T-cell (primary cell): Measurements from ENCODE around the gene OTUD1. TPM values are rescaled to one million over a fixed set of nuclear protein-coding genes. Genes with fewer than 3 reads are reported as not detected.
A peak's percentile ranks its signal among the peaks of the same experiment; 100 is the strongest.

Experiments
- ATAC-seq, 4 experiments: fragments of 200-7000 bp in 3 of 4; fragments of 150-1000 bp in 1 of 4; cut with Tn5 transposase; replicated peaks in 1 of 4; 1 replicate in 3 of 4; 2 replicates in 1 of 4; pipeline ENCODE4 v1.10.0; 2021; ENCODE audit warnings: moderate library complexity in 3 of 4, mild to moderate bottlenecking in 2 of 4, moderate number of reproducible peaks in 1 of 4
- CTCF ChIA-PET, 2 donors: fragments of 300-600 bp; sonication (Branson Sonifier 250); formaldehyde crosslinking; loops; one replicate each; lab custom pipeline; 2022; ENCODE audit warnings: antibody characterized with exemption in 2 of 2; lab: Charles Lee
- POLR2A ChIA-PET, 2 donors: fragments of 300-600 bp; sonication (Branson Sonifier 250); formaldehyde crosslinking; loops; one replicate each; lab custom pipeline; 2022; ENCODE audit warnings: antibody characterized with exemption in 2 of 2; lab: Charles Lee
- DNase-seq, 35 experiments: peaks; one replicate each; pipeline versions ENCODE4 v3.0.0 to v3.0.0-alpha.2; 2013 to 2023
- H3K27ac ChIP-seq: one replicate; pipeline ENCODE4 v1.5.1; 2013; ENCODE audit warnings: low read length
- H3K27me3 ChIP-seq, 2 experiments: replicated peaks in 1 of 2; 1 replicate in 1 of 2; 2 replicates in 1 of 2; pipeline versions ENCODE4 v1.6.1 to v1.7.0; 2013; ENCODE audit warnings: low read length in 1 of 2, mixed read lengths in 1 of 2; ENCODE audit not compliant: control insufficient read depth in 2 of 2, insufficient read depth in 2 of 2; ENCODE audit errors: extremely low read depth in 1 of 2
- H3K36me3 ChIP-seq, 2 donors: 1 replicate in 1 of 2; 2 replicates in 1 of 2; pipeline versions ENCODE4 v1.6.1 to v1.7.0; 2013; ENCODE audit warnings: low read length in 1 of 2; ENCODE audit not compliant: control insufficient read depth in 2 of 2, insufficient read depth in 1 of 2; ENCODE audit errors: extremely low read depth in 1 of 2
- H3K4me1 ChIP-seq, 2 experiments: 1 replicate in 1 of 2; 2 replicates in 1 of 2; pipeline versions ENCODE4 v1.6.1 to v1.7.0; 2013; ENCODE audit warnings: low read length in 2 of 2, mixed read lengths in 1 of 2; ENCODE audit not compliant: insufficient read depth in 2 of 2, control insufficient read depth in 1 of 2; ENCODE audit errors: extremely low read depth in 1 of 2
- H3K4me3 ChIP-seq, 2 donors: 1 replicate in 1 of 2; 2 replicates in 1 of 2; pipeline versions ENCODE4 v1.5.1 to v1.7.0; 2013; ENCODE audit warnings: mild to moderate bottlenecking in 2 of 2, low read length in 1 of 2, moderate library complexity in 1 of 2; ENCODE audit not compliant: control insufficient read depth in 1 of 2; ENCODE audit errors: extremely low read depth in 1 of 2
- H3K9me3 ChIP-seq: 2 replicates; pipeline ENCODE4 v1.7.0; 2013
- H3K27ac Mint-ChIP-seq, 2 donors: one replicate each; pipeline ENCODE4 v1.8.0; 2020 to 2021; ENCODE audit warnings: mild to moderate bottlenecking in 2 of 2, mixed read lengths in 2 of 2
- H3K27me3 Mint-ChIP-seq, 2 donors: one replicate each; pipeline ENCODE4 v1.8.0; 2021 to 2022; ENCODE audit warnings: mixed read lengths in 2 of 2
- H3K36me3 Mint-ChIP-seq: one replicate; pipeline ENCODE4 v1.8.0; 2021; ENCODE audit warnings: mixed read lengths
- H3K4me1 Mint-ChIP-seq, 3 donors: one replicate each; pipeline ENCODE4 v1.8.0; 2020 to 2022; ENCODE audit warnings: mixed read lengths in 3 of 3, mild to moderate bottlenecking in 1 of 3
- H3K4me3 Mint-ChIP-seq, 3 donors: one replicate each; pipeline ENCODE4 v1.8.0; 2020 to 2022; ENCODE audit warnings: mild to moderate bottlenecking in 3 of 3, mixed read lengths in 3 of 3, moderate library complexity in 3 of 3
- H3K9me3 Mint-ChIP-seq, 3 donors: one replicate each; pipeline ENCODE4 v1.8.0; 2020 to 2022; ENCODE audit warnings: mixed read lengths in 3 of 3
- WGBS: methylation state at CpG from one replicate; pipeline ENCODE4 v1.1.5; 2013; ENCODE audit warnings: missing lambda C conversion rate; ENCODE audit not compliant: insufficient coverage; 5-methylcytosine and 5-hydroxymethylcytosine counted together
- total RNA-seq, 35 experiments: library from RNA in 6 of 35; stranded (reverse) in 6 of 35; fragments of 120-200 nt in 1 of 35; gene quantifications; one replicate each; pipeline versions ENCODE4 v1.2.1 to v1.2.4 and lab custom pipeline; 2013 to 2026

OTUD1 gene
- total RNA-seq, 5 donors from 2014 or later (not counting 1 experiment from before 2014, with no cell fraction given): 23.0 to 55.8 (median 28.5) TPM

DNA sequence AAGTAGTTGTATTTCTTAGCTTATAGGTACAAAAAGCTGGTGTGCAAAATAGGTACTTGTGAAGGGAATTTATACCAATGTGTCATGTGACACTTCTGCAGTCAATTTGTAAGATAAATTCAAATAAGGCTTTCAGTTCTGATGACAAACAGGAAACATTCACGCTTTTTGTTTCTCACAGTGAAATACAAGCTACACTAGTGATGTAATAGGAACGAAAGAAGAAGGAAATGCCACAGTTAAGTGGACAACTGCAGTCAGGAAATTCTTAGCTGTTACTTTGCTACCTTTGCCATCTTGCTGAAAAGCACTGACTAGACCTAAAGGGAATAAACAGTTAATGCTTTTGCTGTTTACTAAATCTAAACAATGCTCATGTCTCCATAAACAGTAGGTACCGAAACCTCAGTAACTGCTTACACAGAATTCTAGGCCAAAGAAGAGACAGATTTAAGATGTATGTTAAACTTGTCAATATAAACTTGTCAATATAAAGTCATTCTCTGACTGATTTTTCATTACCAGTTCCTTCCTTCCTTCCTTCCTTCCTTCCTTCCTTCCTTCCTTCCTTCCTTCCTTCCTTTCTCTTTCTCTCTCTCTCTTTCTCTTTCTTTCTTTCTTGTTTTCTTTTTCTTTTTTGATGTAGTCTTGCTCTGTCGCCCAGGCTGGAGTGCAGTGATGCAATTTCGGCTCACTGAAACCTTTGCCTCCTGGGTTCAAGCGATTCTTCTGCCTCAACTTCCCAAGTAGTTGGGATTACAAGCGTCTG lies 10.1 kb downstream of the OTUD1 start:
- CTCF ChIA-PET: no interaction called here
- Mint-ChIP-seq H3K4me3 (no peak overlapping the region), H3K9me3 (no peaks in the 10 kb centered on the region), H3K27ac (peak overlapping the region; percentile 71 to 86), H3K27me3 (no peaks in the 10 kb centered on the region), H3K4me1 (peaks cover 33 to 42% (median 37%) of the 10 kb centered on the region in 3 donors), H3K36me3 (peaks cover 13% of the 10 kb centered on the region)
- peak in 3 of 4 experiments; percentile 46 to 78 (median 53) for ATAC-seq
- no CpG with 5 or more reads among the region's 7 CpGs for WGBS
- Histone ChIP-seq H3K9me3 (no peaks in the 10 kb centered on the region), H3K4me3 (no peak overlapping the region), H3K27me3 (no peaks in the 10 kb centered on the region), H3K4me1 (peaks cover 5 to 7% of the 10 kb centered on the region in 2 experiments), H3K27ac (peak overlapping the region; percentile 46), H3K36me3 (peaks cover 0 to under 1% of the 10 kb centered on the region in 2 donors)
- DNase-seq: peak in 1 of 35 experiments; percentile 41
- POLR2A ChIA-PET: no interaction called here

DNA sequence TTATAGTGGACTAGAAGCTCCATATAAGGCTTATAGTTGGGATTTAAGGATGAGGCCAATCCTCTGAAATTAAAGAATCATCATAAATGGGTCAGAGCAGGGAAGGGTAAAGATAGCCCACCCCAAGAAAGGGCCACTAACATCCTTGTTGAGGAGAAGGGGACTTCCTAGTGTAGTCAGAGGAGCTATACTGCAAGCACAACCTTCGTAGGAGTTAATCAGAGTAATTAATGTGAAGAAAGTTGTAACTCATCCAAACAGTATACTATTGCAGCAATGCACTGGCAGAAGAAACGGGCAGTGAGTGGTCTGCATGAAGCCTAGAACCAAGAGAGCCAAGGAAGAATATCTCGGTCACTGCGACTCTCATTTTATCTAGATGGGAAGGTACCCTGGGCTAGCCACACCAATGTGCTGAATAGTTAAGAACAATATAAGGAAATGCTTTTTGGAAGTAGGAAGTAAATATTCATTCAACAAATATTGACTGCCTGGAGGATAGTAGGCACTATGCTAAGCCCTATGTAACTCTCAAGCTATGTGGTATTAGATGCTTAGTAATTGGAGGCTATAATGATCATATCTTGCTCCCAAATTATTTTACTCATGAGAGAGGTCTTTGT lies 13.3 kb downstream of the OTUD1 start:
- Histone ChIP-seq H3K27ac (no peak overlapping the region), H3K36me3 (no peaks in the 10 kb centered on the region), H3K27me3 (no peaks in the 10 kb centered on the region), H3K4me3 (no peak overlapping the region), H3K4me1 (peaks cover 5 to 7% of the 10 kb centered on the region in 2 experiments), H3K9me3 (no peaks in the 10 kb centered on the region)
- H3K4me3 Mint-ChIP-seq: no peak overlapping the region
- ChIA-PET CTCF (interaction anchor here in 1 of 2 donors (0.5 kb wide), 1 partner anchor 13 kb away, joined by 3 read pairs; no protein-coding TSS in a partner anchor), POLR2A (interaction anchor here in 1 of 2 donors (0.5 kb wide), 1 partner anchor 66 kb away, joined by 4 read pairs; no protein-coding TSS in a partner anchor)
- H3K9me3 Mint-ChIP-seq: no peaks in the 10 kb centered on the region
- no peak overlapping the region for H3K27ac Mint-ChIP-seq
- ATAC-seq (no peak), DNase-seq (no peak)
- H3K4me1 Mint-ChIP-seq: peaks cover 21 to 27% (median 23%) of the 10 kb centered on the region in 3 donors
- peaks cover 1% of the 10 kb centered on the region for H3K36me3 Mint-ChIP-seq
- H3K27me3 Mint-ChIP-seq: no peaks in the 10 kb centered on the region
- no CpG with 5 or more reads among the region's 4 CpGs for WGBS

DNA sequence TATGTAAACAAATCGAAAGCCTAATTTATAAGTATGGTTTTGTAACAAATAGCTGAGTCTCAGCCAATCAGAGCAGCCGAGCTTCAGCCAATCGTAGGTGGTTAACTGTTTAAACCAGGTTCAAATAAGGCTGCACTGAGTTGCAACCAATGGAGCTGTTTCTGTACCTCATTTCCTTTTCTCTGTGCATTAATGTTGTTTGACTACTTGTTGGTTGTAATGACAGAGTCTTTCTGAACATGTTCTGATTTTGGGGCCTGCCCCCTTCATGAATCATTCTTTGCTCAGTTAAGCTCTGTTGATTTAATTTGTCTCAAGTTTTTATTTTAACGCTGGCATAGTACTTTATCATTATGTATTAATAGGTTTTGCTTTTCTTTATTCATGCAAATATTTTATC lies 14.6 kb downstream of the OTUD1 start:
- no peaks in the 10 kb centered on the region for H3K27me3 Mint-ChIP-seq
- DNase-seq: no peak

DNA sequence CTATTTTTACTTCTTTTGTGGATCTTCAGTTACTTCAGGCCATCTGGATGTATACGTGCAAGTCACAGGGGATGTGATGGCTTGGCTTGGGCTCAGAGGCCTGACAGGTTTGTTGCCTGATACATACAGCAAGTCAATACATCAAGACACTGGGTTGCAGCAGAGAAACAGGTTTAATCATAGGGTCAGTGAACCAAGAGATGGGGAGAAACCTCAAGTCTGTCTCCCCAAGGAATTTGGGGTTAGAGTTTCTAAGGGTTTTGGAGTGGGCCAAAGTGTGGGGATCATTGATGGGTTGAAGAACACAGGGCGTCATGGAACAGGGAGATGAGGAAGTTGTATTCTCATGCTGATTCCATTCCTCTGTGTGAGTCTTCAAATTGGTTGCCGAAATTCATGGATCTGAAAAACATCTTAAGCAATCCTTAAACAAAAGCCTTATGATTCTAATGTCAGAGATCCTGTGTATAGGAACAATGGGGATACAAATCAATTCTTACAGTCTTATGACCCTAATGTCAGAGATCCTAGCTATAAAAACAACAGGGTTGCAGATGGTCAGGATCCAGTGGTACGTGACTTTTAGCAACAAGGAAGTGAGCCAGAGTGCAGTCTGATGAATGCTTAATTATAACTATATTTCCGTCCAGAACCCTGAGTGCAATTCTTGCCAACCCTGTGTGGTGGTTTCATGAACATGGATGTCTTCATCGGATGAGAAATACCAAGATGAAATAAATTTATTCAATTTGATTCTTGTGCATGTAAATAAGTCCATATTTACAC lies 18.9 kb downstream of the OTUD1 start:
- H3K4me1 ChIP-seq: no peaks in the 10 kb centered on the region
- H3K27me3 Mint-ChIP-seq: no peaks in the 10 kb centered on the region
- no peaks in the 10 kb centered on the region for H3K36me3 Mint-ChIP-seq
- peaks cover 3 to 11% (median 10%) of the 10 kb centered on the region in 3 donors for H3K4me1 Mint-ChIP-seq
- 83% methylated on average over 2 of the region's 6 CpGs for WGBS
- ChIA-PET POLR2A (no interaction called here), CTCF (interaction anchor here in 1 of 2 donors (0.6 kb wide), 1 partner anchor 8 kb away, joined by 3 read pairs; no protein-coding TSS in a partner anchor)
- no peaks in the 10 kb centered on the region for H3K36me3 ChIP-seq
- H3K27ac ChIP-seq: no peak overlapping the region
- H3K4me3 Mint-ChIP-seq: no peak overlapping the region
- H3K9me3 ChIP-seq: no peaks in the 10 kb centered on the region
- DNase-seq: no peak
- H3K27me3 ChIP-seq: no peaks in the 10 kb centered on the region
- no peaks in the 10 kb centered on the region for H3K9me3 Mint-ChIP-seq
- H3K4me3 ChIP-seq: no peak overlapping the region
- no peak overlapping the region for H3K27ac Mint-ChIP-seq
- no peak for ATAC-seq

More for the DNA sequence above, 14.6 kb downstream of the OTUD1 start:
- Histone ChIP-seq H3K4me3 (no peak overlapping the region), H3K9me3 (no peaks in the 10 kb centered on the region), H3K27me3 (no peaks in the 10 kb centered on the region), H3K27ac (no peak overlapping the region), H3K36me3 (no peaks in the 10 kb centered on the region), H3K4me1 (peaks cover 5 to 7% of the 10 kb centered on the region in 2 experiments)
- WGBS: 90% methylated on average over 2 of the region's 4 CpGs
- Mint-ChIP-seq H3K27ac (no peak overlapping the region), H3K4me3 (no peak overlapping the region), H3K36me3 (no peaks in the 10 kb centered on the region), H3K9me3 (no peaks in the 10 kb centered on the region), H3K4me1 (peaks cover 13 to 22% (median 14%) of the 10 kb centered on the region in 3 donors)
- POLR2A ChIA-PET: no interaction called here
- ATAC-seq: no peak
- CTCF ChIA-PET: interaction anchor here in 1 of 2 donors (1.2 kb wide), 1 partner anchor 9 kb away, joined by 3 read pairs; no protein-coding TSS in a partner anchor

DNA sequence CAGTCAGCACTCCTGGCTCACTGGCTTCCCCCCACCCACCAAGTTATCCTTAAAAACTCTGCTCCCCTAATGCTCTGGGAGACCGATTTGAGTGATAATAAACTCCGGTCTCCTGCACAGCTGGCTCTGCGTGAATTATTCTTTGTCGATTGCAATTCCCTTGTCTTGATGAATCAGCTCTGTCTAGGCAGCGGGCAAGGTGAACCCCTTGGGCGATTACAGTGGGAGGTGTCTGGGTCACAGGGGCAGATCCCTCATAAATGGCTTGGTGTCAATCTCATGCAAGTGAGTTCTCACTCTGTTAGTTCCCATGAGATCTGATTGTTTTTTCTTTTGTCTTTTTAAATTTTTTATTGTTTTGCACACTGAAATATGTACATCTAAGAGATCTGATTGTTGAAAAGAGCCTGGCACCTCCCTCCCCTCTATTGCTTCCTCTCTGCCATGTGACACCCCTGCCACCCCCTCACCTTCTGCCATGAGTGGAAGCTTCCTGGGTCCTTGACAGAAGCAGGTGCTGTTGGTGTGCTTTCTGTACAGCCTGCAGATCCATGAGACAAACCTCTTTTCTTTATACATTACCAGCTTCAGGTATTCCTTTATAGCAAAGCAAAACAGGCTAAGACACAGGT lies 20.5 kb downstream of the OTUD1 start:
- Histone ChIP-seq H3K27me3 (no peaks in the 10 kb centered on the region), H3K4me1 (no peaks in the 10 kb centered on the region), H3K9me3 (no peaks in the 10 kb centered on the region), H3K4me3 (no peak overlapping the region), H3K27ac (no peak overlapping the region), H3K36me3 (no peaks in the 10 kb centered on the region)
- ChIA-PET POLR2A (no interaction called here), CTCF (no interaction called here)
- H3K27ac Mint-ChIP-seq: no peak overlapping the region
- H3K36me3 Mint-ChIP-seq: no peaks in the 10 kb centered on the region
- no peaks in the 10 kb centered on the region for H3K27me3 Mint-ChIP-seq
- WGBS: 88% methylated on average over 5 of the region's 6 CpGs
- no peak overlapping the region for H3K4me3 Mint-ChIP-seq
- peak in 1 of 4 experiments; percentile 34 for ATAC-seq
- peaks cover 3 to 11% (median 10%) of the 10 kb centered on the region in 3 donors for H3K4me1 Mint-ChIP-seq
- H3K9me3 Mint-ChIP-seq: no peaks in the 10 kb centered on the region
- no peak for DNase-seq
